OCI-LY7 (cell line): ENCODE data around the gene PARD3. TPM values are rescaled to one million over a fixed set of nuclear protein-coding genes. Genes with fewer than 3 reads are reported as not detected.

Source experiments
- BruUV-seq: library from RNA; stranded (reverse); fragments of 400-500 nt; replicated peaks from 2 replicates; lab custom pipeline; 2021; lab: Mats Ljungman, UMichigan
- CTCF ChIA-PET: fragments of 300-600 bp; sonication (Branson Sonifier 250); formaldehyde crosslinking; loops from one replicate; lab custom pipeline; 2022; ENCODE audit warnings: antibody characterized with exemption; ENCODE audit not compliant: unreplicated experiment; lab: Charles Lee
- POLR2A ChIA-PET: fragments of 300-600 bp; sonication (Branson Sonifier 250); formaldehyde crosslinking; loops from one replicate; lab custom pipeline; 2022; ENCODE audit warnings: antibody characterized with exemption; lab: Charles Lee
- DNase-seq: peaks from one replicate; pipeline ENCODE4 v3.0.0-alpha.2; 2015; ENCODE audit warnings: low spot score
- H2AFZ ChIP-seq: fragments of 200-600 bp; sonication (generic), shearing (Covaris generic); 2 replicates; pipeline ENCODE4 v1.6.1; 2014; ENCODE audit warnings: mild to moderate bottlenecking, antibody characterized with exemption, low read length, moderate library complexity
- H3K27ac ChIP-seq: fragments of 200-600 bp; sonication (generic); 2 replicates; pipeline ENCODE4 v1.5.1; 2014; ENCODE audit warnings: mixed run types, low read depth, mild to moderate bottlenecking, moderate library complexity, low read length, inconsistent platforms; ENCODE audit not compliant: poor library complexity, severe bottlenecking
- H3K36me3 ChIP-seq: fragments of 200-600 bp; sonication (generic); 2 replicates; pipeline ENCODE4 v1.6.1; 2014; ENCODE audit warnings: mild to moderate bottlenecking, antibody characterized with exemption, low read length, moderate library complexity, mixed read lengths; ENCODE audit not compliant: insufficient read depth
- H3K4me1 ChIP-seq: fragments of 200-600 bp; sonication (generic); 2 replicates; pipeline ENCODE4 v1.5.1; 2014; ENCODE audit warnings: mild to moderate bottlenecking, low read length; ENCODE audit not compliant: insufficient read depth, poor library complexity, severe bottlenecking
- H3K4me2 ChIP-seq: fragments of 200-600 bp; sonication (generic); 2 replicates; pipeline ENCODE4 v1.6.1; 2014; ENCODE audit warnings: mild to moderate bottlenecking, low read length
- H3K4me3 ChIP-seq: fragments of 200-600 bp; sonication (generic); 2 replicates; pipeline ENCODE4 v1.5.1; 2014; ENCODE audit warnings: mild to moderate bottlenecking, low read depth, low read length; ENCODE audit not compliant: poor library complexity, severe bottlenecking
- H3K79me2 ChIP-seq: fragments of 200-600 bp; sonication (generic); 2 replicates; pipeline ENCODE4 v1.6.1; 2016; ENCODE audit warnings: low read depth, mild to moderate bottlenecking, low read length, moderate library complexity, mixed read lengths; ENCODE audit not compliant: insufficient read depth
- H3K9me2 ChIP-seq: fragments of 200-600 bp; sonication (generic); 2 replicates; pipeline ENCODE4 v1.6.1; 2016; ENCODE audit warnings: mild to moderate bottlenecking, low read length, mixed read lengths; ENCODE audit not compliant: insufficient read depth
- H3K9me3 ChIP-seq: fragments of 200-600 bp; sonication (generic); 2 replicates; pipeline ENCODE4 v1.6.1; 2014; ENCODE audit warnings: mild to moderate bottlenecking, mixed run types, low read length, mixed read lengths
- H4K20me1 ChIP-seq: fragments of 200-600 bp; sonication (generic); 2 replicates; pipeline ENCODE4 v1.6.1; 2014; ENCODE audit warnings: mild to moderate bottlenecking, antibody characterized with exemption, low read length, moderate library complexity, mixed read lengths; ENCODE audit not compliant: insufficient read depth
- CTCF ChIP-seq: fragments of 200-600 bp; sonication (generic); conservative IDR thresholded peaks from 2 replicates; pipeline ENCODE4 v1.5.1; 2014; ENCODE audit warnings: mild to moderate bottlenecking, antibody characterized with exemption, low read length, moderate library complexity, mixed read lengths
- EZH2phosphoT487 ChIP-seq: fragments of 200-600 bp; sonication (generic); IDR thresholded peaks from 2 replicates; pipeline ENCODE4 v1.6.1; 2018; ENCODE audit warnings: low read depth, borderline replicate concordance, mild to moderate bottlenecking, mixed run types, antibody characterized with exemption, low read length, moderate library complexity, mixed read lengths
- intact Hi-C: fragments of 100-400 bp; cut with micrococcal nuclease; formaldehyde crosslinking; loops from one replicate; pipeline ENCODE4 v1.10.0; 2022; ENCODE audit not compliant: unreplicated experiment
- total RNA-seq, 2 experiments: library from RNA; depleted of rRNA in 1 of 2; stranded (reverse); fragments of >200 nt in 1 of 2; shearing (Covaris generic) in 1 of 2; gene quantifications; 2 replicates each; pipeline ENCODE4 v1.2.3, GENCODE V29; 2014 to 2022

PARD3 gene
- total RNA-seq, 2 experiments from 2014 or later: not detected

GRCh38 chr10:34759837-34760215 lies 55.3 kb downstream of the PARD3 start:
- no peaks in the 10 kb centered on the region for H3K79me2 ChIP-seq
- H2AFZ ChIP-seq: no peak overlapping the region
- H3K4me2 ChIP-seq: no peak overlapping the region
- no peak overlapping the region for H3K27ac ChIP-seq
- H3K4me1 ChIP-seq: no peaks in the 10 kb centered on the region
- ChIA-PET CTCF (no interaction called here), POLR2A (interaction anchor here (0.6 kb wide), 1 partner anchor 1198 kb away, joined by 5 read pairs; no protein-coding TSS in a partner anchor)
- no peaks in the 10 kb centered on the region for H3K36me3 ChIP-seq
- no peak overlapping the region for H3K4me3 ChIP-seq
- H4K20me1 ChIP-seq: no peaks in the 10 kb centered on the region
- TF ChIP-seq CTCF: no peak
- no peak for TF ChIP-seq EZH2phosphoT487
- H3K9me3 ChIP-seq: no peaks in the 10 kb centered on the region
- intact Hi-C loops: no loop called here
- no TSS peak for BruUV-seq
- H3K9me2 ChIP-seq: no peaks in the 10 kb centered on the region
- no peak for DNase-seq

GRCh38 chr10:34759161-34759836 lies 55.8 kb downstream of the PARD3 start:
- no peak overlapping the region for H2AFZ ChIP-seq
- H3K4me2 ChIP-seq: no peak overlapping the region
- intact Hi-C loops: no loop called here
- no peaks in the 10 kb centered on the region for H3K36me3 ChIP-seq
- no peak overlapping the region for H3K4me3 ChIP-seq
- ChIA-PET CTCF (no interaction called here), POLR2A (interaction anchor here (0.6 kb wide), 1 partner anchor 1198 kb away, joined by 5 read pairs; no protein-coding TSS in a partner anchor)
- no peaks in the 10 kb centered on the region for H3K79me2 ChIP-seq
- no peaks in the 10 kb centered on the region for H3K9me3 ChIP-seq
- no peak overlapping the region for H3K27ac ChIP-seq
- H3K9me2 ChIP-seq: no peaks in the 10 kb centered on the region
- no TSS peak for BruUV-seq
- no peak for DNase-seq
- no peaks in the 10 kb centered on the region for H4K20me1 ChIP-seq
- H3K4me1 ChIP-seq: no peaks in the 10 kb centered on the region
- TF ChIP-seq EZH2phosphoT487 (no peak), CTCF (no peak)

- DNase-seq: no peak
- Histone ChIP-seq H3K36me3 (no peaks in the 10 kb centered on the region), H3K4me3 (no peak overlapping the region), H3K9me3 (no peaks in the 10 kb centered on the region), H3K27ac (no peak overlapping the region), H3K9me2 (no peaks in the 10 kb centered on the region), H3K4me1 (no peaks in the 10 kb centered on the region), H4K20me1 (no peaks in the 10 kb centered on the region), H2AFZ (no peak overlapping the region), H3K79me2 (no peaks in the 10 kb centered on the region), H3K4me2 (no peak overlapping the region)
- ChIA-PET CTCF (interaction anchor here (0.6 kb wide), 1 partner anchor 19 kb away, joined by 3 read pairs; no protein-coding TSS in a partner anchor), POLR2A (no interaction called here)
- TF ChIP-seq CTCF (no peak), EZH2phosphoT487 (no peak)
- BruUV-seq: no TSS peak
- intact Hi-C loops: no loop called here
Observed at GRCh38 chr10:34758447-34758996, 56.6 kb downstream of the PARD3 start.
